Colonic mucosa (tissue), 4 donors: Measurements from ENCODE around the gene ISG20L2. TPM values are rescaled to one million over a fixed set of nuclear protein-coding genes. Genes with fewer than 3 reads are reported as not detected.

Experiments
- DNase-seq: peaks from one replicate; pipeline ENCODE4 v3.0.0-alpha.2; 2020
- H3K27ac ChIP-seq: fragments of 200-600 bp; one replicate; pipeline ENCODE4 v1.8.0; 2021
- H3K27me3 ChIP-seq: fragments of 200-600 bp; one replicate; pipeline ENCODE4 v1.8.0; 2021
- H3K36me3 ChIP-seq: fragments of 200-600 bp; one replicate; pipeline ENCODE4 v1.8.0; 2021
- H3K4me1 ChIP-seq: fragments of 200-600 bp; one replicate; pipeline ENCODE4 v1.8.0; 2021; ENCODE audit warnings: mild to moderate bottlenecking
- H3K4me3 ChIP-seq: fragments of 200-600 bp; one replicate; pipeline ENCODE4 v1.8.0; 2021
- H3K9ac ChIP-seq, 2 donors: one replicate each; pipeline ENCODE4 v1.7.0; 2013; ENCODE audit warnings: control low read depth in 2 of 2, low read depth in 2 of 2, low read length in 2 of 2
- H3K9me3 ChIP-seq: fragments of 200-600 bp; one replicate; pipeline ENCODE4 v1.8.0; 2021
- intact Hi-C: fragments of 100-400 bp; cut with DNase I; formaldehyde crosslinking; loops from one replicate; pipeline ENCODE4 v1.14.1; 2022
- total RNA-seq, 2 donors: library from RNA; stranded (reverse); fragmentation: NEBNext Ultra II Directional in 1 of 2; extraction: Animal tissue kit (Norgen Biotek cat#: 25700) in 1 of 2; gene quantifications; one replicate each; pipeline ENCODE4 v1.2.1, GENCODE V29; 2021
- TF ChIP-seq, protein P1 (sequence below): fragments of 200-600 bp; IDR thresholded peaks from one replicate; pipeline ENCODE4 v1.8.0; 2022; ENCODE audit warnings: antibody characterized with exemption, mild to moderate bottlenecking
- donor health status: healthy.
- donor health status: DM: no; HTN: no; CAD: no.
- donor health status: DM: no; HTN: no; CAD: no.

The ISG20L2 gene
- total RNA-seq, 2 donors from 2014 or later: 23.4 to 30.0 TPM

DNA sequence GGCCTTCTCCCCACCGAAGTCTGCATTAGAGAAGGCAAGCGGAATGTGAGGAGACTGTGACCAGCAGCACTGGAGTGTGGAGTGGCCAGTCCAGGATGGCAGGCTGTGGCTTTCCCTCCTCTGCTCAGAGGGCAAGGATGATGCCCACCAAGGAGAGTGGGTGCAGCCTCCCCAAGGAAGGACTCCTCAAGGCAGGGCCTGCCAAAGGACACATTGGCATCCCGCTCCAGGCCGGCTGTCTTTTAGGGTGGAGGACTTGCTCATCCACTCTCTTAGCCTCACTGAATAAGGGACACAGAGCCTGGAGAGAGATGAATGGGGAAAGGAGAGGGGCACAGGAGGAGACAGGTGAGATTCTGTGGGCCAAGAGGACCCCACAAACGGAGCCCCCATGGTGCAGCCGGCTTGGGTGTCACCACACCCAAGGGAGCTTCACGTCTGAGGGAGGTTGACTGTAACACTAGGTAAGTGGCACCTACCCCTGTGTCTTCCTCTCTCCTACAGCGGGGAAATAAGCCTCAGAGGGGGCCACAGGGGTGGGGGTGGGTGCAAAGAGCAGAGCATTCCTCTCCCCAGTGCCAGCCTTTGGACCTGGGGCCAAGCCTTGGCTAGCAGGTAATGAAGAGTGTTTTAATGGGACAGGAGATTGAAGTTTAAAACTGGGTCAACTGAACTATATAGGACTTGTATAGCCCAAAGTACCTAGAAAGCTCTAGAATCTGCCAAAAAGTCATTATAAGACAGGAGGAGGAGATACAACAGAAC is 47.2 kb downstream of the ISG20L2 start:
- DNase-seq: no peak
- intact Hi-C loops: loop anchor here (10.0 kb wide), 1 partner anchor 203 kb away; no protein-coding TSS in a partner anchor
- no peak overlapping the region for H3K27ac ChIP-seq
- H3K4me1 ChIP-seq: peaks cover 8% of the 10 kb centered on the region
- H3K9ac ChIP-seq: no peak overlapping the region
- TF ChIP-seq, protein P1, sequence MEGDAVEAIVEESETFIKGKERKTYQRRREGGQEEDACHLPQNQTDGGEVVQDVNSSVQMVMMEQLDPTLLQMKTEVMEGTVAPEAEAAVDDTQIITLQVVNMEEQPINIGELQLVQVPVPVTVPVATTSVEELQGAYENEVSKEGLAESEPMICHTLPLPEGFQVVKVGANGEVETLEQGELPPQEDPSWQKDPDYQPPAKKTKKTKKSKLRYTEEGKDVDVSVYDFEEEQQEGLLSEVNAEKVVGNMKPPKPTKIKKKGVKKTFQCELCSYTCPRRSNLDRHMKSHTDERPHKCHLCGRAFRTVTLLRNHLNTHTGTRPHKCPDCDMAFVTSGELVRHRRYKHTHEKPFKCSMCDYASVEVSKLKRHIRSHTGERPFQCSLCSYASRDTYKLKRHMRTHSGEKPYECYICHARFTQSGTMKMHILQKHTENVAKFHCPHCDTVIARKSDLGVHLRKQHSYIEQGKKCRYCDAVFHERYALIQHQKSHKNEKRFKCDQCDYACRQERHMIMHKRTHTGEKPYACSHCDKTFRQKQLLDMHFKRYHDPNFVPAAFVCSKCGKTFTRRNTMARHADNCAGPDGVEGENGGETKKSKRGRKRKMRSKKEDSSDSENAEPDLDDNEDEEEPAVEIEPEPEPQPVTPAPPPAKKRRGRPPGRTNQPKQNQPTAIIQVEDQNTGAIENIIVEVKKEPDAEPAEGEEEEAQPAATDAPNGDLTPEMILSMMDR: no peak
- no peak overlapping the region for H3K4me3 ChIP-seq
- H3K27me3 ChIP-seq: peaks cover 27% of the 10 kb centered on the region
- H3K36me3 ChIP-seq: no peaks in the 10 kb centered on the region
- H3K9me3 ChIP-seq: no peaks in the 10 kb centered on the region

DNA sequence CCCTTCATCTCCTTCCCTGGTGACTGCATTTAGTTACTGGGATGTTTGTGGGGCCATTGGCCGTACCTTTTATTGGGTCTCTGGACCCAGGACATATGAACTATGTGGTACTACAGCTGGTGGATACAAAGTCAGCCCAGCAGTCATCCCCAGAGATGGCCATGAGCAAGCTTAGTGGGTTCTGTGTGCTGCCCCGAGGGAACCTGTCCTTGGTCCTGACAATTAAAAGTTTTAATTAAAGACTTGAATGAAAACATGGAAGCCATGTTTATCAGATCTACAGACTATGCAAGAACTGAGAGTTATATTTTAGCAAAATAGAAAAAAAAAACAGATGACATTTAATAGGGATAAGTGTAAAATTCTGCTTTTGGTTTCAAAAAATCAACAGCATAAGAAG is 48.5 kb downstream of the ISG20L2 start:
- TF ChIP-seq, protein P1: no peak
- Histone ChIP-seq H3K9ac (no peak overlapping the region), H3K4me3 (no peak overlapping the region), H3K9me3 (no peaks in the 10 kb centered on the region), H3K27me3 (peaks cover 37% of the 10 kb centered on the region), H3K36me3 (no peaks in the 10 kb centered on the region), H3K4me1 (peaks cover 8% of the 10 kb centered on the region), H3K27ac (no peak overlapping the region)
- no peak for DNase-seq
- intact Hi-C loops: loop anchor here (10.0 kb wide), 1 partner anchor 205 kb away; no protein-coding TSS in a partner anchor

DNA sequence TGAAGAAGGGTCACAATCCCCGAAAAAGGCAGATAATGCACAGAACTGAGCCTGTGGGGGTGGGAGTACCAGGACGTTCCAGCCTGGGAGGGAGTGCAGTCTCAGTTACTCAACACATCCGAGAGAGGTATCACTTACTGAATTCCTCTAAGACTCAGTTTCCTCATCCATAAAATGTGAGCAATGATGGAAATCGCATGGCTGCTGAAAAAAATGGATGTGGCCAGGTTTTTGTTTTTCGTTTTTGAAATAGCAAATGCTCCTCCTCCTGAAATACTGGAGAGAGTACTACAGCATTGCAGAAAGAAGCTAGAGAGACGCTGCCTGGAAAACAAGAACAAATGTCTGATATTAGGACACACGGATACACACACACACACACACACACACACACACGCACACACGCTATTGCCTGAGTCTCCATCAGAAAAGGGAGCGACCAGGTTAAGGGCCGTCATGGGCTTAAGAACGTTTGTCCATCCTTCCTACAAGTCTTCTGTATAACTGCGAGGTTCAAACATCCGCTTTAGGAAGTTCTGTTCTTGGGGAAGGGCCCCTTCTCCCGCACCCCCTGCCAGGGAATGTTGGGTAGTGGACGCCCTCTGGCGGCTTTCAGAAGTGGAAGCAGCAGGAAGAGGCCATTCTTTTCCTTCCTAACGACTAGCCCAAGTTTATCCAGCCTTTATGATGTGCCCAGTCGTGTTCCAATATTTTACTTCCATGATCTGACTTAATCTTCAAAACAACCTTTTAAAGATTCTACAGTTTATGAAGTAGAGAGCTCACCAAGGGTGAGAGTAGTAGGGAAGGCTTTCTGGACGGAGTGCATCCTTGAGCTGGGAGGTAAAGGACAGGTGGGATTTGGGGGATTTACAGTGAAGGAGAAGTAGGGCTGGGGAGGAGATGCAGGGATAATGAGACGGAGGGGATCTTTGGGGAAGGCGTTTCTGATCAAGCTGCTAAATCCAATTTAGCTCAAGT is 50.7 kb downstream of the ISG20L2 start:
- Histone ChIP-seq H3K9ac (peak overlapping the region; percentile 0 to 4), H3K27ac (peak overlapping the region; percentile 25), H3K9me3 (no peaks in the 10 kb centered on the region), H3K4me3 (peak overlapping the region; percentile 32), H3K36me3 (no peaks in the 10 kb centered on the region), H3K27me3 (peaks cover 37% of the 10 kb centered on the region), H3K4me1 (peaks cover 8% of the 10 kb centered on the region)
- peak; percentile 59 for DNase-seq
- TF ChIP-seq, protein P1: peak; percentile 63
- intact Hi-C loops: loop anchor here (2.0 kb wide), 1 partner anchor 19 kb away; no protein-coding TSS in a partner anchor

DNA sequence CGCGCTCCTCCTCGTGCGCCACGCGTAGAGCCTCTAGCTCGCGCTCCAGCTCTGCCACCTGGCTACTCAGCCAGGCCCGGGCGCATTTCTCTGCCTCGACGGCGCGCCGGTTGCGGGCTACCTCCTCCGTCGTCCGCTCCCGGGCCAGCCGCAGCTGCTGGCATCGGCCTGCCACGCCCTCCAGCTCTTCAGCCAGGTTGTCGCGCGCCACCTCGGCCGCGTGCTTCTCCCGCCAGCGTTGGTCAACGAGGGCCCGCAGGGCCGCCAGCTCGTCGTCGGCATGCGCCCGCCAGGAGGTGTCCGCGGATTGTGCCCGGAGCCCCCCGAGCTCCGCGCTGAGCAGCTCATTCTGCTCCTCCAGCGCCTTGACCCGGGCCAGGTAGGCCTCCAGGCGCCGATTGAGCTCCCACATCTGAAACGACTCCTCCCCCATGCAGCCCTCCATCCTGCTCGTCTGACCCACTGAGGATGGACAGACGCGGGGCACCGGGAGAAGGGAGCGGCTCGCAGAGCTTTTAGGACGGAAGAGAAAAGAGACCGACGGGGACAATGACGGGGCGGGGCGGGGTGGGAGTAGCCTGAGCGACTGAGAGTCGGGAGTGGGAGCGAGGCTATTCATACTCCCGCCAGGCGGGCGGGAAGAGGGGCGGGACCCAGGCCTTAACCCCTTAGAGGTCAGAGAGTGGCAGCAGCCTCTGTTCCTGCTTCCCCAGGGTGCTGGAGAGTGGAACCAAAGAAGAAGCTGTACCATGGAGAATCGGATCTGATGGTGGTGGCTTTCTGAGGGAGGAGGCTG is 51.5 kb downstream of the ISG20L2 start, which contains the start of gene NES:
NES (minus strand) TSS at position 588 of the 796 bp plus-strand sequence; CDS start at position 445, 143 bp downstream.
- intact Hi-C loops: no loop called here
- peaks cover 37% of the 10 kb centered on the region for H3K27me3 ChIP-seq

More for the DNA sequence above, 51.5 kb downstream of the ISG20L2 start, which contains the start of gene NES:
- Histone ChIP-seq H3K9me3 (no peaks in the 10 kb centered on the region), H3K27ac (peak within 1 kb of the TSS; percentile 30), H3K4me3 (peak within 1 kb of the TSS; percentile 32), H3K4me1 (peaks cover 8% of the 10 kb centered on the region), H3K9ac (peak within 1 kb of the TSS; percentile 56 to 60), H3K36me3 (no peaks in the 10 kb centered on the region)
- TF ChIP-seq, protein P1: no peak
- peak; percentile 59 for DNase-seq
